Duodenal mucosa (tissue), 2 donors: ENCODE data around the gene CARMIL1.

Experiments
- H3K27ac ChIP-seq: one replicate; pipeline ENCODE4 v1.7.0; 2013; ENCODE audit warnings: low read depth, low read length
- H3K27me3 ChIP-seq, 2 donors: one replicate each; pipeline ENCODE4 v1.7.0; 2013; ENCODE audit warnings: low read length in 2 of 2, control low read depth in 1 of 2; ENCODE audit not compliant: insufficient read depth in 2 of 2, control insufficient read depth in 1 of 2
- H3K36me3 ChIP-seq, 2 donors: one replicate each; pipeline ENCODE4 v1.7.0; 2013; ENCODE audit warnings: low read length in 2 of 2, control low read depth in 1 of 2; ENCODE audit not compliant: insufficient read depth in 2 of 2, control insufficient read depth in 1 of 2
- H3K4me1 ChIP-seq, 2 donors: one replicate each; pipeline ENCODE4 v1.7.0; 2013; ENCODE audit warnings: low read length in 2 of 2, control low read depth in 1 of 2; ENCODE audit not compliant: insufficient read depth in 2 of 2, control insufficient read depth in 1 of 2
- H3K4me3 ChIP-seq, 2 donors: one replicate each; pipeline ENCODE4 v1.7.0; 2013; ENCODE audit warnings: low read length in 2 of 2, low read depth in 1 of 2
- H3K9ac ChIP-seq, 2 donors: one replicate each; pipeline ENCODE4 v1.7.0; 2013; ENCODE audit warnings: low read length in 2 of 2, low read depth in 1 of 2
- H3K9me3 ChIP-seq, 2 donors: one replicate each; pipeline ENCODE4 v1.7.0; 2013; ENCODE audit warnings: low read length in 2 of 2, control low read depth in 1 of 2; ENCODE audit not compliant: control insufficient read depth in 1 of 2

CARMIL1 gene

GRCh38 chr6:25330796-25331685, 51.9 kb downstream of the CARMIL1 start:
- Histone ChIP-seq H3K36me3 (no peaks in the 10 kb centered on the region), H3K9ac (no peak overlapping the region), H3K4me3 (no peak overlapping the region), H3K27me3 (no peaks in the 10 kb centered on the region), H3K27ac (no peak overlapping the region), H3K9me3 (no peaks in the 10 kb centered on the region), H3K4me1 (peaks cover 34 to 76% of the 10 kb centered on the region in 2 donors)

DNA sequence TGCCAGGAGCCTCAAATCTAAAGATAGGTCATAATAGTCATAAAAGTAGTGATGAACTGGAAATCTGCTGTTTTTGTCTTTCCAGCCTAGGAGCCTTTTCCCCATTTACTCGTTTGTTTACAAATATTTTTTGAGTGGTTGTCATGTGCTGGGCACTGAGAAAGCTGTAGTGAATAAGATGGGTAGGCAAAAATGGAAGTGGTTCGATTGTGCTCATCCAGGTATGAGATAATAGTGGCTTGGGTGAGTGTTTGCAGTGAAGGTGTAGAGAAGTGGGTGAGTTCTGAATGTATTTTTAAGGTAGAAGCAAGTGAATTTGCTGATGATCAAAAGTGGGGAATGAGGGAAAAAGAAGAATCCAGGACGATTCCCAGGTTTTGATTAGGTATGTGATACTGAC, 53.0 kb downstream of the CARMIL1 start:
- Histone ChIP-seq H3K27me3 (no peaks in the 10 kb centered on the region), H3K4me1 (peaks cover 34 to 77% of the 10 kb centered on the region in 2 donors)

GRCh38 chr6:25332655-25333071, 53.5 kb downstream of the CARMIL1 start:
- Histone ChIP-seq H3K9me3 (no peaks in the 10 kb centered on the region), H3K36me3 (no peaks in the 10 kb centered on the region), H3K27ac (no peak overlapping the region), H3K9ac (no peak overlapping the region), H3K4me3 (no peak overlapping the region), H3K27me3 (no peaks in the 10 kb centered on the region), H3K4me1 (peaks cover 34 to 77% of the 10 kb centered on the region in 2 donors)

More for the DNA sequence above, 53.0 kb downstream of the CARMIL1 start:
- H3K9ac ChIP-seq, result no peak overlapping the region
- H3K36me3 ChIP-seq, result no peaks in the 10 kb centered on the region
- no peak overlapping the region for H3K27ac ChIP-seq
- H3K9me3 ChIP-seq, result no peaks in the 10 kb centered on the region
- no peak overlapping the region for H3K4me3 ChIP-seq

DNA sequence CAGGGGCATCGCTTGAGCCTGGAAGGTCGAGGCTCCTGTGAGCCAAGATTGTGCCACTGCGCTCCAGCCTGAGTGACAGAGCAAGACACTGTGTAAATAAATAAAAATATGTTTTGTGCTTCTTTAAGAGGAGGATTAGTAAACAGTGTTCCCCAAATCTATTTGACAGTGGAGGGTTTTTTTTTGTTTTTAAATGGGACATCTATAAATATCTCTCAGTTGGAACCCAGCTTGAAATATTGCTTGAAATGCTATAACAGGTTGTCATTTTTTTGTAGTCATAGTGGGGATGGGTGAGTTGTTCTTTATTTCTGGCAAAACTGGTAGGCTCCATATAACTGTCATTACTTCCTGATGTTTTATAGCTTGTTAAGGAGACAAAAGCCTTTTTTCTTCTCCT, 54.3 kb downstream of the CARMIL1 start:
- H3K27me3 ChIP-seq, result no peaks in the 10 kb centered on the region
- H3K4me3 ChIP-seq, result no peak overlapping the region
- H3K27ac ChIP-seq, result no peak overlapping the region
- no peak overlapping the region for H3K9ac ChIP-seq
- no peaks in the 10 kb centered on the region for H3K36me3 ChIP-seq
- no peaks in the 10 kb centered on the region for H3K9me3 ChIP-seq
- peaks cover 40 to 71% of the 10 kb centered on the region in 2 donors for H3K4me1 ChIP-seq

- H3K9ac ChIP-seq, result no peak overlapping the region
- H3K27ac ChIP-seq, result no peak overlapping the region
- H3K27me3 ChIP-seq, result no peaks in the 10 kb centered on the region
- no peak overlapping the region for H3K4me3 ChIP-seq
- H3K36me3 ChIP-seq, result no peaks in the 10 kb centered on the region
- H3K9me3 ChIP-seq, result no peaks in the 10 kb centered on the region
- H3K4me1 ChIP-seq, result peaks cover 50 to 77% of the 10 kb centered on the region in 2 donors
Observed at GRCh38 chr6:25334793-25335192, 55.6 kb downstream of the CARMIL1 start.

GRCh38 chr6:25336996-25337395, 57.8 kb downstream of the CARMIL1 start:
- Histone ChIP-seq H3K27me3 (no peaks in the 10 kb centered on the region), H3K36me3 (no peaks in the 10 kb centered on the region), H3K27ac (no peak overlapping the region), H3K9me3 (no peaks in the 10 kb centered on the region), H3K9ac (no peak overlapping the region), H3K4me3 (peak overlapping the region in 1 of 2 donors; percentile 13), H3K4me1 (peaks cover 59 to 80% of the 10 kb centered on the region in 2 donors)

DNA sequence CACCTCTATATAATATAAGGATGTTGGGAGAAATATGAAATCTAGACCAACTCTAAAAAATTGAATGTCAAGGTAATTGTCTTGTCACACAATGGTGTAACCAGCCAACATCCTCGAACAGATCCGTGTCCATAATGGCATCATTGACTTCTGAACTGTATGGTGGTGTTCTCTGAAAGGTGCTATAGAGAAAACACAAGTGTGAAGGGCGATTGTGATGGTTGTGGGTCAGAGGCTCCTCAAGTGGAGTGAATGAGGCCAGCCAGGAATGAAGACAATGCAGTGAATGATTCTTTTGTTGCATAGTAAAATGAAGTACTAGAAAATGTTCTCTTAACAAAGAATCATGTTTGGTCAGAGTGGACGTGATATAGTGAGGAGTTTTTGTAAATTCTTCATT, 58.3 kb downstream of the CARMIL1 start:
- Histone ChIP-seq H3K9me3 (no peaks in the 10 kb centered on the region), H3K9ac (no peak overlapping the region), H3K4me1 (peaks cover 64 to 80% of the 10 kb centered on the region in 2 donors), H3K27me3 (no peaks in the 10 kb centered on the region), H3K4me3 (no peak overlapping the region), H3K36me3 (no peaks in the 10 kb centered on the region), H3K27ac (no peak overlapping the region)

DNA sequence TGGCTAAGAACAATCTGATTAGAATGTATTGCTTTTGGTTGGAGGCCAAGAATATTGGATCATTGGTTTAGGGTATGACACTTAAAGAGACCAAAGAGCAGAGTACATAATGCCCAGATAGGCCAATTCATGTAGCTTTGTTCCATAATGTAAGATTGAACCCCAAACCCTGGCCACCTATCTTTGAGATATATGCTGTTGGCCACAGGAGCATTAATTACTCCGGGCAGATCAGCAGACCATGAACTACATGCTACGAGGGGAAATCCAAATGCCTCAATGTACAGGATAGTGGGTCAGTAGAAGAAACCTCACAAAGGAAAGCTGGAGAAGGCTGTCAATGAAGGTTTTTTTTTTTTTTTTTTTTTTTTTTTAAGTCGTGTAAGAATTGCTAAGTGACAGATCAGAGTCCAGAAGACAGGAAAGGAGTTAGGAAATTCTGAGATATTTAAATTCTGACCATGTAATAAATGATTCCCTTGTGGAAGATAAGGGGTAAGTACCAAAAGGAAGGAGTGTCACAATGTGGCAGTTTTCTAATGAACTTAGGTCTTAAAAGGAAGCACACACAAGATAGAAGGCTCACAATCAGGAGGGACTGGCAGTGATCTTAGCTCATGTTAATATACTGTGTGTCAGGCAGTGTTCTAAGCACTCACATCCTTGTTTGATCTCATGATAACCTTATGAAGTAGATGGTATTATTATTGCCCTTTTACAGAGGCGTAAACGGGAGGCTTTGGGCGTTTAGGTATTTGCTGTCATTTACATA, 61.4 kb downstream of the CARMIL1 start:
- Histone ChIP-seq H3K36me3 (no peaks in the 10 kb centered on the region), H3K9ac (no peak overlapping the region), H3K27me3 (no peaks in the 10 kb centered on the region), H3K4me1 (peaks cover 58 to 62% of the 10 kb centered on the region in 2 donors), H3K9me3 (no peaks in the 10 kb centered on the region), H3K27ac (no peak overlapping the region), H3K4me3 (peak overlapping the region in 1 of 2 donors; percentile 1)

DNA sequence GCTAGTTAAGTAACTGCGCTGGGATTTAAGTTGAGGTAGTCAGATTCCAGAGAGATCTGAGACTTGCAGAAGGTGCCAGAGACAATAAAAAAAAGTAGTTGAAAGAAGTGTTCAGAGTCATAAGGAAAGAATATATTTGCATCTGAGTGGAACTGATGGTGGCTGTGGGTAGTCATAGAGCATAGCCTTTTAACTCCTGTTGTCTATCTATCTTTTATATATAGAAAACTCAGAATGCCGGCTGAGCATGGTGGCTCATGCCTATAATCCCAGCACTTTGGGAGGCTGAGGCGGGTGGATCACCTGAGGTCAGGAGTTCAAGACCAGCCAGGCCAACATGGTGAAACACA, 62.0 kb downstream of the CARMIL1 start:
- peak overlapping the region in 1 of 2 donors; percentile 1 for H3K4me3 ChIP-seq
- no peaks in the 10 kb centered on the region for H3K36me3 ChIP-seq
- no peak overlapping the region for H3K27ac ChIP-seq
- no peaks in the 10 kb centered on the region for H3K9me3 ChIP-seq
- peaks cover 61% of the 10 kb centered on the region in 2 donors for H3K4me1 ChIP-seq
- H3K9ac ChIP-seq, result no peak overlapping the region
- H3K27me3 ChIP-seq, result no peaks in the 10 kb centered on the region

DNA sequence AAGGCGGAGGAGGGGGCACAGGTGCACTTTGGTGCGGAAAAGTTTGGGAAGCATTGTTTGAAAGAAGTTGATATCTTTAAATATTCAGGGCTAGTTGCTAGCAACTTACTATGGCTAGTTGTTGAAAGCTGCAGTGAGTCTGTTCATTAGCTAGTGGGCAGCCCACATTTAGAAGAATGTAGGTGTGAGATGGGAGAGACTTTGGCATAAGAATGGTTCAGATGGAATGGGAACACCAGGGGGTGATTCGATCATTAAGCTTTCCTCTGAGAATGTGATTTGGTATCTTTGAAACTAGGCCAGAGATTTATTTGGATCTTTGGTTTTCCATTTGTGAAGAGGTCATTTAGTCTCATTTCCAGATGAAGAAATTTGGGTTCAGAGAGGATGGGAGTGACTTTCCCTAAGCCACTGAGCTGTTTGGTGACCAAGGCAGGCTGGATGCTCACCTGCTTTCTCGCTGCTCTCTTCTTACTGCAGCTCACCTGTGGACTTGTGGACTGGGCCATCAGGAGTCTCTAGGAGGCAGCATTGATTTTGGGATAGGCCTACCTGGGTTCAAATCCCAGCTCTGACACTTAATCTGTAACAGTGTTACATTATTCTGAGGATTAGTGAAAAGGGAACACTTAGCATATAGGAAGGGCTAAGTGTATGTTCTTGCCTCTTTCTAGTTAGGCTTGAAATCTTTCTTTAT, 62.9 kb downstream of the CARMIL1 start:
- Histone ChIP-seq H3K4me3 (no peak overlapping the region), H3K27me3 (no peaks in the 10 kb centered on the region), H3K4me1 (peaks cover 56 to 57% of the 10 kb centered on the region in 2 donors), H3K36me3 (no peaks in the 10 kb centered on the region), H3K27ac (no peak overlapping the region), H3K9ac (no peak overlapping the region), H3K9me3 (no peaks in the 10 kb centered on the region)
